Muscle layer of colon (tissue), 2 donors: ENCODE measurements around the gene ZNF777.
A peak's percentile ranks its signal among the peaks of the same experiment; 100 is the strongest.
"Not testable (repeated sequence)": the region's sequence is repeated elsewhere in the genome, so short reads cannot be mapped to it uniquely, and the experiment has no call there.

ENCODE experiments used
- H3K27ac ChIP-seq: one replicate; pipeline ENCODE4 v1.7.0; 2013; ENCODE audit warnings: low read depth, mild to moderate bottlenecking, low read length, moderate library complexity
- H3K27me3 ChIP-seq, 2 donors: one replicate each; pipeline ENCODE4 v1.7.0; 2013; ENCODE audit warnings: low read length in 2 of 2, mild to moderate bottlenecking in 2 of 2; ENCODE audit not compliant: insufficient read depth in 2 of 2, control insufficient read depth in 1 of 2
- H3K36me3 ChIP-seq: one replicate; pipeline ENCODE4 v1.7.0; 2013; ENCODE audit warnings: mild to moderate bottlenecking, low read length; ENCODE audit not compliant: insufficient read depth
- H3K4me1 ChIP-seq: one replicate; pipeline ENCODE4 v1.7.0; 2013; ENCODE audit warnings: mild to moderate bottlenecking, low read length; ENCODE audit not compliant: insufficient read depth
- H3K4me3 ChIP-seq, 2 donors: one replicate each; pipeline ENCODE4 v1.7.0; 2013; ENCODE audit warnings: low read length in 2 of 2, low read depth in 1 of 2, mild to moderate bottlenecking in 1 of 2, moderate library complexity in 1 of 2
- H3K9ac ChIP-seq: one replicate; pipeline ENCODE4 v1.7.0; 2013; ENCODE audit warnings: low read length
- H3K9me3 ChIP-seq: one replicate; pipeline ENCODE4 v1.7.0; 2013; ENCODE audit warnings: mild to moderate bottlenecking, low read length
- donor health status: abdominal sarcoma.
- donor health status: Adenocarcinoma of cecum.

Gene ZNF777

DNA sequence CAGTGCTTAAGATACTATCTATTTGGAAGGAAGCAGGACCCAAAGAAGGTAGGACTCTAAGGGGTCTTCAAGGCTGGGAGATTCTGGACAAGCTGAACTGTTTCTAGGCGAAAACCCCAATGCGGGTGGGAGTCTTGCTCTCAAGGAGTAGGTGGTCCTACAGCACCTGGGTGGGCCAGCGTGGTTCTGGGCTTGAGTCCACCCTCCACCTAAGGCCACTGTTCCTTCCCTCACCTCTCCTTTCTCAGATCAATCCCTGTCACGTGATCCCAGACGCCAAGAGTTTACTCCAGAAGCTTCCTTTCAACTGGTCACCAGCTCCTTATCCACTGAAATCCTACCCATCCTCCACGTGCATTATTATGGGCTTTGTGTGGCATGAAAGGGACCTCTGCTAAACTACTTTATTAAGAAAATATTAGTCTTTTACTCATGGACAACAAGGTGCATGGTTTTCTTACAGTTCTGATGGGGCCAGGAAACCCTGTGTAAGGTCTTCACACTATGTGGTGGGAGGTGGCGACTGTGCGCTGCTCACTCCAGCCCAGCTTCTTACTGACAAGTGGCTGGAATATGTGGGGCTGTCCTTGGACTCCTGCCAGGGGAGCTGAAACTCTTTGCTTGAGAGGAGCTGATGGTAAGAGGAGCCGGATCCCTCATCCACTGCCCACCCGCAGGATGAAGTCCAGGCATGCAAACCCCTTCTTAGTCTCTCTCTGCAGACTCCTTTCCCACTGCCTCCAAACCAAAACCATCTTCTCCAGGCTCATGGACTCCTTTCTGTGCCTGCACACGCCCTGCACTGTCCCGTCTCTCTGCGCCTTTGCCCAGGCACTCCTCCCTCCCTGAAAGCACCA lies 35.2 kb upstream of the ZNF777 start:
- Histone ChIP-seq H3K36me3 (peaks cover 30% of the 10 kb centered on the region), H3K27ac (peak overlapping the region; percentile 72)

DNA sequence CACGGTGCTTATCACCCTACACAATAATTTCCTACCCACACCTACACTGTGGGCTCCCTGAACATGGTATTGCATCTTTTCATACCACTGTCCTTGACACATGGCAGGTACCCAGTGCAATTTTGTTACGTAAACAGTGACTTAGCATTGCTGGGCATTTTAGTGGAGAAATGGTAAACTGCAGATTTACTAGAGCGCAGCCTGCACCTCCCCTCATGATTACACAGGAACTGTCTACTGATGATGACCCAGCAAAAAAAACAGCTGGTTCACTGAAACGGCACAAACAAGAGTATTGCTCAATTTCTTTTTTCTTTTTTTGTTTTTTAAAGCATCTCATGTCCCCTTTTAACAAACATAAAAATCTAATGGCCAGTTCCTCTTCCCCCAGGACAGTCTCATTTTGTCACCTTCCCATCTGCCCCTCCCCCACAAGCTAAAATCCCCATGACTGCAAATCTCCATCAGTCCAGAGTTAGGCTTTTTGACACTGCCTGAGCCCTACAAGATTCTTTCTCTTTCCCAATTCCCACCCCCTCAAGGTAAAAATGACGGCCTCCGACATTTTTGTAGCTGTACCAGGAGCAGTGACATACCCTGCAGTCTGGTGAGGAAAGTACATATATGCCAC lies 34.0 kb upstream of the ZNF777 start:
- no peaks in the 10 kb centered on the region for H3K9me3 ChIP-seq
- H3K4me3 ChIP-seq = no peak overlapping the region
- peaks cover 41% of the 10 kb centered on the region for H3K36me3 ChIP-seq
- H3K27me3 ChIP-seq = no peaks in the 10 kb centered on the region
- H3K4me1 ChIP-seq = peaks cover 18% of the 10 kb centered on the region
- H3K9ac ChIP-seq = no peak overlapping the region
- no peak overlapping the region for H3K27ac ChIP-seq

More for the DNA sequence above, 35.2 kb upstream of the ZNF777 start:
- H3K9ac ChIP-seq = peak overlapping the region; percentile 57
- peak overlapping the region in 1 of 2 donors; percentile 78 for H3K4me3 ChIP-seq
- no peaks in the 10 kb centered on the region for H3K27me3 ChIP-seq
- peaks cover 18% of the 10 kb centered on the region for H3K4me1 ChIP-seq
- H3K9me3 ChIP-seq = no peaks in the 10 kb centered on the region

DNA sequence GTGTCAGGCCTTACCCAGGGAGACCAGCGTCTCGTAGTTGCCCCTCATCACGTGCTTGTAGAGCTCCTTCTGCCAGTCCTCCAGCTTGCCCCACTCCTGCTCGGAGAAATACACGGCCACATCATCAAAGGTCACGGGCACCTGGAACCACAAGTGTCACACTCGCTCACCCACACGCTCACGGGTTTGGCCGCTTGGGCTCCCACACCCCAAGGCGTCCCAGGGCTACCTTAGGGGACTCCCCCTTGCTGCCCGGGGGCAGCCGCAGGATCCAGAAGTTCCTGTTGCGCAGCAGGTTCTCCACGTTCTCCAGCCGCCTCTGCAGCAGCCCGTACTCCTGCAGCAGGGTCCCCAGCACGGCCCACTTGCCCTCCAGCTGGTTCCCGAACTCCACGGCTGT lies 33.1 kb upstream of the ZNF777 start:
- not testable (repeated sequence) for H3K27me3 ChIP-seq, H3K4me3 ChIP-seq, H3K27ac ChIP-seq, H3K9me3 ChIP-seq, H3K9ac ChIP-seq
- Histone ChIP-seq H3K4me1 (peaks cover 18% of the 10 kb centered on the region), H3K36me3 (peaks cover 49% of the 10 kb centered on the region)

DNA sequence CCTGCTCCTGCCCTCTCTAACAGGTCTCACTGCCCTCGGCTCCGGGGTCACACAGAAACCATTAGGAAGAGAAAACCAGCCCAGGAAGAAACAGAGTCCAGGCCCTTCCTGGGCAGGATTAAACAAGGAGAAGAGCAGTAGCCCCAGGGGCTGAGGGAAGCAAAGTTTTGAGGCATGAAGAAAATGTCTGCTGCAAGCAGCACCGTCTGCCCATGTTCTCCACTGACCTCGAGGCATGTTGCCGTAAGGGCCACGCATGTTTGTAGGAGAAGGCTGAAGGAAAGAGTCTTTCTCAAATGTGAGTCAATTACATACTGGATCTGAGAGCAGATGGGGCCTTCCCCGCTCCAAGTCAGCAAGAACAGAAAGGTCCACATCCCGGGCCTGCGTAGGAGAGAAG lies 32.5 kb upstream of the ZNF777 start:
- peaks cover 18% of the 10 kb centered on the region for H3K4me1 ChIP-seq
- H3K4me3 ChIP-seq = no peak overlapping the region
- H3K27me3 ChIP-seq = no peaks in the 10 kb centered on the region
- H3K9me3 ChIP-seq = no peaks in the 10 kb centered on the region
- H3K9ac ChIP-seq = no peak overlapping the region
- no peak overlapping the region for H3K27ac ChIP-seq
- H3K36me3 ChIP-seq = peaks cover 53% of the 10 kb centered on the region

DNA sequence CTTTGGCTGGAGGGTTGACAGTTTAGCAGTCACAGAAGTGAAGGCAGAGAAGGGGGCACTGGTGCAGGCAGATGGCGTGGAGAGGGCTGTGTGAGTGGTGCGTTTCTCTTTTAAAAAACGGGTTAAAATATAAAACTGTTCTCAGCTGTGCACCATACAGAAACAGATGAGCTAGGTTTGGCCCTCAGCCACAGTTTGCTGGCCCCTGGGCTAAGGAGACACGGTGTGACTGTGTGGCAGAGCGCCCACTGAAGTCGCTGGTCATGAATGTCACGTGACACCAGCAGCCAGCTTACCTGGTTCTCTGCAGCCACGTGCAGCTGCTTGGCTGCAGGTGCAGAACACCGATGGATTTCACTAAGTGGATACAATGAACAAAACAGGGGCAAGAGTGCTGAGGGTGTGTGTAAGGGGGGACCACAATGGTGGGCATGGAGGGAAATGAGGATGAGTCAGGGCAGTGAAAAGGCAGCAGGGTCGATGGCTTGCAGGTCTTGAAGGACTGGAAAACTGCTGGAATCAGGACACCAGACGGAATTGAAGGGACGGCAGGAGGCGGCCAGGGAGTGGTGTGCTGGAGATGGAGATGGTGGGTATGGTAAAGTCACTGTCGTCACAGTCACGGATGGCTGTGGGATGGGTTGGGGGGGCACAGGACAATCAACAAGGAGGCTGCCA lies 29.4 kb upstream of the ZNF777 start:
- H3K4me1 ChIP-seq = peaks cover 8% of the 10 kb centered on the region
- no peaks in the 10 kb centered on the region for H3K9me3 ChIP-seq
- peaks cover 75% of the 10 kb centered on the region for H3K36me3 ChIP-seq
- no peak overlapping the region for H3K4me3 ChIP-seq
- no peak overlapping the region for H3K9ac ChIP-seq
- H3K27ac ChIP-seq = no peak overlapping the region
- no peaks in the 10 kb centered on the region for H3K27me3 ChIP-seq

DNA sequence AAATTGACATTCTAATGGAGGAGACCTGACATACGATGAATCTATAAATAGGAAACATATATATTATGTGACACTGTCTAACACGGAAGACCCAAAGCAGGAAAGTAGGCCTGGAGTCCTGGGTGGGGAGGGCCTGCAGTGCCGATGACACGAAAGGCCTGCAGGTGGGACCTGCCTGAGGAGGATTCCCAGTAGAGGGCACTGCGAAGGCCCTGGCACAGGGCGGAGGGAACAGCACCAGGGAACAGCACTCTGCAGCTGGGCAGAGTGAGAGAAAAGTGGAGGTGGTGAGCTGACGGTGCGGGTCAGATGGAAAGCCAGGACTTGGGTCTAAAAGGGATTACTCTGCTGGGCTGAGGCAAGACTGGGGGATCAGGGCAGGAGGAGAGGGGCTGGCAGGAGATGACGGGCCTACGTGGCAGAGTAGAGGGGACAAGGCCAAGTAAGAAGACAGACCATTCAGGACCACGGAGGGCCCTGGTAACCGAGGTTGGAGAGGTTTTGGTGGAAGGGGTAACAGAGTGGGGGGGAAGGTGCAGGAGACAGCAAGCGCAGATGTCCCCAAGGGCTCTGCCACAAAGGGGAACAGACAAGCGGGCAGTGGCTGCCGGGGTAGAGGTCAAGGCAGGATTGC lies 28.6 kb upstream of the ZNF777 start:
- peaks cover 78% of the 10 kb centered on the region for H3K36me3 ChIP-seq

DNA sequence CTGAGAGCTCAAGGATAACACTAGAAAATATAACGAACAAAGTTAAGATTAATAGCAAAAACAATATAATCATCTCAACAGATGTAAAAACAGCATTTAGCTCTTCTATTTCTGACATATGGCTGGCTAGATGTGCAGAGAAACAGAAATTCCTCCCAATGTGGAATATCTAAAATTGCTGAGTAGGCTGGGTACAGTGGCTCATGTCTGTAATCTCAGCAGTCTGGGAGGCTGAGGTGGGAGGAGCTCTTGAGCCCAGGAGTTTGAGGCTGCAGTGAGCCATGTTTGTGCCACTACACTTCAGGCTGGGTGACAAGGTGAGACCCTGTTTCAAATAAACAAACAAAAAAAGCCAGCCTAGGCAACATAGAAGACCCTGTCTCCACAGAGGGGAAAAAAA lies 18.7 kb upstream of the ZNF777 start:
- no peak overlapping the region for H3K27ac ChIP-seq
- H3K36me3 ChIP-seq = peaks cover 34% of the 10 kb centered on the region

More for the DNA sequence above, 28.6 kb upstream of the ZNF777 start:
- Histone ChIP-seq H3K9ac (no peak overlapping the region), H3K27ac (no peak overlapping the region), H3K9me3 (no peaks in the 10 kb centered on the region), H3K27me3 (no peaks in the 10 kb centered on the region), H3K4me3 (no peak overlapping the region), H3K4me1 (peaks cover under 1% of the 10 kb centered on the region)

DNA sequence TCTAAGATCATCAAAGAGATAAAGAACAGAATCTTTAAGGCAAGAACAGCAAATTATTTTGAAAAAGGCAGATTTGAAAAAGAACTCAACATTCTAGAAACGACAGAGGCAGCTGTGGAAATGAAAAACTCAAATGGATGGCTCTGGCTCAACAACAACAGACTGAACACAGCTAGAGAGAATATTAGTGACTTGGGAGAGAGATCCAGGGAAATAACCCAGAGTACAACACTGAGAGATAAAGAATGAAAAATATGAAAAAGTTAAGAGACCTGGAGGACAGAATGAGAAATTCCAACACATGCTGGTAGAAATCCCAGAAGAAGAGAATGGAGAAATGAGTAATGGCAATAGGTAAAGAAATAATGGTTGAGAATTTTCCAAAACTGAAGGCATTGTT lies 17.9 kb upstream of the ZNF777 start:
- H3K27me3 ChIP-seq = no peaks in the 10 kb centered on the region
- H3K4me1 ChIP-seq = no peaks in the 10 kb centered on the region
- no peak overlapping the region for H3K27ac ChIP-seq
- H3K4me3 ChIP-seq = no peak overlapping the region
- no peaks in the 10 kb centered on the region for H3K9me3 ChIP-seq
- H3K36me3 ChIP-seq = peaks cover 36% of the 10 kb centered on the region
- no peak overlapping the region for H3K9ac ChIP-seq

More for the DNA sequence above, 18.7 kb upstream of the ZNF777 start:
- Histone ChIP-seq H3K4me3 (no peak overlapping the region), H3K9me3 (no peaks in the 10 kb centered on the region), H3K9ac (no peak overlapping the region), H3K4me1 (no peaks in the 10 kb centered on the region), H3K27me3 (no peaks in the 10 kb centered on the region)

DNA sequence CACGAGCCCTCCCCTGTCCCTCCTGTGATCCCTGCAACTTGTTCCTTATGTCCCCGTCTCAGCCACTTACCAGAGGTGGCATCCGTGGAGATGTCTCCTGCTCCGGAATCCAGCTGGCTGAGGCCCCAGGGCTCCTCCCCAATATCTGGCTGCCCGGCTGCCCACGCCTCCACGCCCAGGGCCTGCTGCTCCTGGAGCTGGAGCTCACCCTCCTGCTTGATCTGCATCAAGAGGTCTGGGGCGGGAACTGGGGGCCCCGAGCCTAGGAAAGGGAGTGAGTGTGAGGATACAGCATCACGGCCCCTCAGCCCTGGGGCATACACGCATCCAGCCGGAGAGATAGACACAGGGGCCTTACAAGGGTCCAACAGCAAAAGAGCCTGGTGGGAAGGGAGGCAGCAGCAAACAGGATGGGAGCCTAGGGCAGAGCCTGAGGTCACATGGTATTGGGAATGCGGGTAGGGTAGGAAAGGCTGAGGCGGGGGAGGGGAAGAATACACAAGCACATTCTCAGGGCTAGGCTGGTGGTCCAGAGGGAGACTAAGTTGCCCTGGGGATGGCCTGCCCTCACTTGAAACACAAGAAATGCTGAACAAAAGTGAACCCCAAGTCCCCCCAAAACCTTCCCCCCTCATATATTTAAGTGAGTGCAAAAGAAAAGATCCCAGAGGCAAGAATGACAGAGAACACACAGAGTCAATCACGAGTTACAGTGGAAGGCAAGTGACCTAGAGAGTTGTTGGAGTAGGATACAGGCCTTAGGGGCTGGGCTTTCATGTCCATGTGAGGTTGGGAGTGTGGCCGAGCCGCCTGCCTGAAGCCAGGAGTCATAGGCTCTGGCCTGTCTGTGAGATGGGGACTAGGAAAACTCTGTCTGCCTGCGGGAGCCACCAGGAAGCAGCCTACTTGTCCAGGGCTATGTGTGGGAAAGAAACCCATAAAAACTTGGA lies 16.9 kb upstream of the ZNF777 start:
- peaks cover 46% of the 10 kb centered on the region for H3K36me3 ChIP-seq
- no peaks in the 10 kb centered on the region for H3K27me3 ChIP-seq
- H3K27ac ChIP-seq = no peak overlapping the region
- H3K9ac ChIP-seq = no peak overlapping the region
- H3K9me3 ChIP-seq = no peaks in the 10 kb centered on the region
- no peaks in the 10 kb centered on the region for H3K4me1 ChIP-seq
- H3K4me3 ChIP-seq = no peak overlapping the region

DNA sequence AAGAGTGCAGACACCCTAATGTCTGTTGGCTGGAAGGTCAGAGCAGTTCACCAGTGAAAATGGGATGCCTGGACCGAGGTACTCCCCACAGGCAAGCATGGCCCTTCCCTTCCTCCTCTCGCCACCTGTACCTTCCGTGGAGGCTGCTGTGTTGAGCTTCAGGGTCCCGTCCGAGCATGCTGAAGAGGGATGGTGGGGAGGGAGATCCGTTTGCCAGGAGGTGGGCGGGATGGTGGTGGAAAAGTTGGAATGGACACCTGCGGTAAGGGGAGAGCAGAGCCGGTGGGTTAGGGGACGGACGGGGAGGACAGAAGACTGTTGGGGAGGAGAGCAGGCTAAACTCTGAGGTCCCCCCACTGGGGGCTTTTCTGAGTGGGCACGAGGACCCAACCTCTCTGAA lies 15.9 kb upstream of the ZNF777 start:
- no peak overlapping the region for H3K9ac ChIP-seq
- no peaks in the 10 kb centered on the region for H3K9me3 ChIP-seq
- H3K4me3 ChIP-seq = no peak overlapping the region
- H3K27me3 ChIP-seq = no peaks in the 10 kb centered on the region
- H3K27ac ChIP-seq = no peak overlapping the region
- H3K4me1 ChIP-seq = no peaks in the 10 kb centered on the region
- H3K36me3 ChIP-seq = peaks cover 46% of the 10 kb centered on the region
